Measurements from ENCODE around the gene MAP10. TPM values are rescaled to one million over a fixed set of nuclear protein-coding genes. Genes with fewer than 3 reads are reported as not detected.

MAP10 gene
- total RNA-seq, 1 experiment from 2014 or later: 1.2 TPM

- Histone ChIP-seq H3K4me2 (ENCODE audit: insufficient read depth, insufficient read length, low read length) (no peak overlapping the region), H3K9ac (ENCODE audit: extremely low read depth, insufficient read length, low read length) (no peak overlapping the region), H2BK20ac (ENCODE audit: low read depth, low read length, poor library complexity, severe bottlenecking) (no peak overlapping the region), H3K79me1 (ENCODE audit: insufficient read depth, low read depth, low read length, poor library complexity, severe bottlenecking) (no peaks in the 10 kb centered on the region), H3K23me2 (ENCODE audit: insufficient read length, low read depth, low read length, poor library complexity, severe bottlenecking) (no peaks in the 10 kb centered on the region), H4K91ac (ENCODE audit: insufficient read length, low read depth, low read length) (no peak overlapping the region), H4K5ac (ENCODE audit: insufficient read length, low read depth, low read length) (no peak overlapping the region), H2BK15ac (ENCODE audit: low read depth, low read length) (no peak overlapping the region), H4K20me1 (ENCODE audit: control insufficient read depth, insufficient read depth, insufficient read length) (no peaks in the 10 kb centered on the region), H3K27me3 (ENCODE audit: insufficient read depth, low read length) (no peaks in the 10 kb centered on the region), H2BK12ac (ENCODE audit: insufficient read length, low read depth, low read length) (no peak overlapping the region), H3K4me1 (ENCODE audit: insufficient read depth, low read length) (no peaks in the 10 kb centered on the region), H2AK5ac (ENCODE audit: insufficient read length, low read length) (no peak overlapping the region), H2AFZ (ENCODE audit: low read length) (no peak overlapping the region), H3K18ac (ENCODE audit: insufficient read length, low read depth, low read length) (no peak overlapping the region), H3K4ac (ENCODE audit: low read depth, low read length) (no peak overlapping the region), H2BK120ac (ENCODE audit: low read depth, low read length, poor library complexity, severe bottlenecking) (no peak overlapping the region), H4K8ac (replicated peaks; ENCODE audit: insufficient read length, low read depth, low read length) (no peak overlapping the region), H3K27ac (ENCODE audit: insufficient read length, low read depth, low read length) (no peak overlapping the region), H3K14ac (ENCODE audit: insufficient read depth, low read length) (no peak overlapping the region), H3K23ac (ENCODE audit: insufficient read length, low read depth, low read length) (no peak overlapping the region), H3K56ac (ENCODE audit: insufficient read length, low read depth, low read length) (no peak overlapping the region), H3K9me3 (ENCODE audit: control insufficient read depth, low read depth, low read length) (no peaks in the 10 kb centered on the region), H2BK5ac (ENCODE audit: insufficient read length, low read length) (no peak overlapping the region), H3K79me2 (ENCODE audit: insufficient read depth, low read length) (no peaks in the 10 kb centered on the region), H3T11ph (ENCODE audit: low read length) (no peak overlapping the region)
- Mint-ChIP-seq H3K36me3 (ENCODE audit: insufficient read depth in 1 of 3, low read depth in 3 of 3) (no peaks in the 10 kb centered on the region), H3K9me3 (no peaks in the 10 kb centered on the region; a peak in 1 of 5 replicates), H3K4me3 (no peak overlapping the region), H3K27ac (no peak overlapping the region), H3K27me3 (ENCODE audit: low read depth) (no peaks in the 10 kb centered on the region), H3K4me1 (no peaks in the 10 kb centered on the region)
- TF ChIP-seq CTCF (conservative IDR thresholded peaks at IDR 0.05): no peak
- no peak for DNase-seq
- WGBS (ENCODE audit: extremely low coverage, insufficient read length, low lambda C conversion rate): no CpG with 5 or more reads among the region's 3 CpGs
Measured at GRCh38 chr1:232834066-232834465, 28.9 kb downstream of the MAP10 start.
